SK-N-SH (cell line): ENCODE results near the gene CATSPERZ. TPM values are rescaled to one million over a fixed set of nuclear protein-coding genes. Genes with fewer than 3 reads are reported as not detected.

Source experiments
- CTCF ChIA-PET: fragments of 300-600, 350-600 bp; formaldehyde crosslinking; extraction: SDS; loops from one replicate; lab custom pipeline; 2021; lab: Yijun Ruan, JAX
- POLR2A ChIA-PET: fragments of 350-600 bp; sonication (Branson Sonifier 250); formaldehyde crosslinking; extraction: SDS; loops from one replicate; lab custom pipeline; 2020; ENCODE audit warnings: antibody characterized with exemption, inconsistent platforms; lab: Yijun Ruan, JAX
- DNase-seq: peaks from one replicate; pipeline ENCODE4 v3.0.0; 2012
- H2AFZ ChIP-seq: fragments of 200-600 bp; sonication (generic); 2 replicates; pipeline ENCODE4 v1.8.1; 2016; ENCODE audit warnings: antibody characterized with exemption, mild to moderate bottlenecking, low read depth
- H3F3A ChIP-seq: fragments of 200-600 bp; sonication (generic); replicated peaks from 2 replicates; pipeline ENCODE3; 2016; ENCODE audit warnings: antibody characterized with exemption, mild to moderate bottlenecking; ENCODE audit not compliant: insufficient read depth
- H3K27ac ChIP-seq, 2 experiments: fragments of 200-500 bp in 1 of 2; fragments of 200-600 bp in 1 of 2; sonication (Bioruptor generic) in 1 of 2; sonication (generic), shearing (Covaris generic) in 1 of 2; 2 replicates each; pipeline versions ENCODE4 v1.5.1 to v1.6.1; 2014 to 2016; ENCODE audit warnings: low read depth in 2 of 2, inconsistent platforms in 1 of 2, low read length in 1 of 2, mild to moderate bottlenecking in 1 of 2, mixed read lengths in 1 of 2
- H3K27me3 ChIP-seq: fragments of 200-600 bp; sonication (generic), shearing (Covaris generic); 2 replicates; pipeline ENCODE4 v1.6.1; 2016; ENCODE audit warnings: mixed run types; ENCODE audit not compliant: insufficient read depth
- H3K36me3 ChIP-seq, 2 experiments: fragments of 200-500 bp in 1 of 2; fragments of 200-600 bp in 1 of 2; sonication (Bioruptor generic) in 1 of 2; sonication (generic) in 1 of 2; replicated peaks in 1 of 2; 2 replicates each; pipeline versions ENCODE3 to v1.5.1; 2014 to 2016; ENCODE audit warnings: low read length in 1 of 2, mild to moderate bottlenecking in 1 of 2; ENCODE audit not compliant: insufficient read depth in 2 of 2, control insufficient read depth in 1 of 2
- H3K4me1 ChIP-seq, 2 experiments: fragments of 200-500 bp in 1 of 2; fragments of 200-600 bp in 1 of 2; sonication (Bioruptor generic) in 1 of 2; sonication (generic), shearing (Covaris generic) in 1 of 2; 2 replicates each; pipeline versions ENCODE4 v1.5.1 to v1.6.1; 2014 to 2016; ENCODE audit warnings: low read depth in 1 of 2, low read length in 1 of 2, mixed run types in 1 of 2; ENCODE audit not compliant: insufficient read depth in 2 of 2, control insufficient read depth in 1 of 2
- H3K4me2 ChIP-seq: fragments of 200-600 bp; sonication (generic), shearing (Covaris generic); 2 replicates; pipeline ENCODE4 v1.6.1; 2017; ENCODE audit warnings: mixed run types
- H3K4me3 ChIP-seq, 2 experiments: fragments of 200-500 bp in 1 of 2; fragments of 200-600 bp in 1 of 2; sonication (Bioruptor generic) in 1 of 2; sonication (generic), shearing (Covaris generic) in 1 of 2; 2 replicates each; pipeline versions ENCODE4 v1.5.1 to v1.8.1; 2014 to 2016; ENCODE audit warnings: low read depth in 2 of 2, inconsistent platforms in 1 of 2, low read length in 1 of 2, mild to moderate bottlenecking in 1 of 2, mixed read lengths in 1 of 2, moderate library complexity in 1 of 2
- H3K79me2 ChIP-seq: fragments of 200-600 bp; sonication (generic); 2 replicates; pipeline ENCODE4 v1.8.1; 2017; ENCODE audit warnings: mild to moderate bottlenecking; ENCODE audit not compliant: insufficient read depth
- H3K9ac ChIP-seq: fragments of 200-600 bp; sonication (generic); 2 replicates; pipeline ENCODE4 v1.6.1; 2017; ENCODE audit warnings: mixed run types
- H3K9me2 ChIP-seq: fragments of 200-600 bp; sonication (generic); 2 replicates; pipeline ENCODE4 v1.6.1; 2017; ENCODE audit warnings: mixed run types
- H3K9me3 ChIP-seq: fragments of 200-600 bp; sonication (generic); 2 replicates; pipeline ENCODE4 v1.6.1; 2017; ENCODE audit warnings: mixed run types, mild to moderate bottlenecking, moderate library complexity
- H4K20me1 ChIP-seq: fragments of 200-600 bp; sonication (generic); 2 replicates; pipeline ENCODE4 v1.6.1; 2017; ENCODE audit warnings: mild to moderate bottlenecking, mixed run types; ENCODE audit not compliant: insufficient read depth
- CHD2 ChIP-seq: fragments of 150-350 bp; IDR thresholded peaks from 2 replicates; pipeline ENCODE4 v1.6.1; 2018; ENCODE audit warnings: low read length; ENCODE audit not compliant: partially characterized antibody
- ELF1 ChIP-seq: IDR thresholded peaks from 2 replicates; pipeline ENCODE4 v1.4.0; 2012
- EP300 ChIP-seq, 2 experiments: IDR thresholded peaks; 2 replicates each; pipeline versions ENCODE4 v1.4.0 to v1.6.1; 2012; ENCODE audit warnings: borderline replicate concordance in 1 of 2, low read depth in 1 of 2, low read length in 1 of 2
- EZH2phosphoT487 ChIP-seq: fragments of 200-600 bp; sonication (generic); IDR thresholded peaks from 2 replicates; pipeline ENCODE4 v1.6.1; 2017; ENCODE audit warnings: low read depth, mixed run types, mild to moderate bottlenecking, antibody characterized with exemption, moderate library complexity, borderline replicate concordance
- FOXJ3 ChIP-seq: sonication (generic); formaldehyde crosslinking; IDR thresholded peaks from 2 replicates; pipeline ENCODE4 v1.5.1; 2020; ENCODE audit warnings: mild to moderate bottlenecking, missing genetic modification reagents
- GABPA ChIP-seq: IDR thresholded peaks from 2 replicates; pipeline ENCODE4 v1.4.0; 2012; ENCODE audit warnings: low read depth, mild to moderate bottlenecking
- GATA2 ChIP-seq: sonication (generic); formaldehyde crosslinking; IDR thresholded peaks from 2 replicates; pipeline ENCODE4 v1.5.0; 2020; ENCODE audit warnings: mild to moderate bottlenecking, missing genetic modification reagents
- IRF3 ChIP-seq: fragments of 150-350 bp; IDR thresholded peaks from 2 replicates; pipeline ENCODE4 v1.6.1; 2016; ENCODE audit warnings: mild to moderate bottlenecking, low read depth, low read length
- NRF1 ChIP-seq: IDR thresholded peaks from 2 replicates; pipeline ENCODE4 v1.6.1; 2012; ENCODE audit warnings: low read depth, mild to moderate bottlenecking, low read length
- RCOR1 ChIP-seq: fragments of 150-350 bp; IDR thresholded peaks from 2 replicates; pipeline ENCODE4 v1.6.1; 2017; ENCODE audit warnings: antibody characterized with exemption, low read length
- REST ChIP-seq: IDR thresholded peaks from 2 replicates; pipeline ENCODE4 v1.6.1; 2012; ENCODE audit warnings: mild to moderate bottlenecking, low read depth, low read length, moderate library complexity
- RFX5 ChIP-seq: IDR thresholded peaks from 2 replicates; pipeline ENCODE4 v1.6.1; 2012; ENCODE audit warnings: mild to moderate bottlenecking, improper control_type of control experiment, low read length
- RXRA ChIP-seq: IDR thresholded peaks from 2 replicates; pipeline ENCODE4 v1.4.0; 2012; ENCODE audit warnings: low read depth, mild to moderate bottlenecking, borderline replicate concordance
- SIN3A ChIP-seq: IDR thresholded peaks from 2 replicates; pipeline ENCODE4 v1.6.1; 2012; ENCODE audit warnings: low read depth, mild to moderate bottlenecking, low read length, moderate library complexity, borderline replicate concordance
- TAF1 ChIP-seq: IDR thresholded peaks from 2 replicates; pipeline ENCODE4 v1.6.1; 2012; ENCODE audit warnings: low read depth, mild to moderate bottlenecking, low read length, moderate library complexity, borderline replicate concordance
- TEAD4 ChIP-seq: IDR thresholded peaks from 2 replicates; pipeline ENCODE4 v1.4.0; 2012; ENCODE audit warnings: mild to moderate bottlenecking, borderline replicate concordance; ENCODE audit not compliant: insufficient read depth
- USF1 ChIP-seq: IDR thresholded peaks from 2 replicates; pipeline ENCODE4 v1.4.0; 2012; ENCODE audit warnings: low read depth, borderline replicate concordance
- USF2 ChIP-seq: fragments of 150-350 bp; IDR thresholded peaks from 2 replicates; pipeline ENCODE4 v1.6.1; 2017; ENCODE audit warnings: antibody characterized with exemption, low read length, low read depth, borderline replicate concordance
- ZBTB33 ChIP-seq: IDR thresholded peaks from 2 replicates; pipeline ENCODE4 v1.4.0; 2012; ENCODE audit warnings: low read depth, borderline replicate concordance
- WGBS: methylation state at CpG from one replicate; pipeline ENCODE4 v1.1.6; 2017; ENCODE audit warnings: low lambda C conversion rate; 5-methylcytosine and 5-hydroxymethylcytosine counted together
- polyA plus RNA-seq, 3 experiments: library from polyadenylated mRNA; depleted of rRNA; stranded (reverse); fragments of >200 nt; gene quantifications; 2 replicates each; pipeline ENCODE4 v1.2.3, GENCODE V29; 2012

Gene CATSPERZ
- polyA plus RNA-seq, 1 of the 3 experiments (the other 2 are of a cell fraction): 0.54 TPM

GRCh38 chr11:64294774-64295173 lies 5.4 kb upstream of the CATSPERZ start:
- H3K9ac ChIP-seq: no peak overlapping the region
- no peak overlapping the region for H3K4me2 ChIP-seq
- no peaks in the 10 kb centered on the region for H3K79me2 ChIP-seq
- H3K9me3 ChIP-seq: no peaks in the 10 kb centered on the region
- no peak overlapping the region for H3K4me3 ChIP-seq
- TF ChIP-seq FOXJ3 (CRISPR knock-in tag) (no peak), RCOR1 (no peak), ELF1 (no peak), EZH2phosphoT487 (no peak), TAF1 (no peak), USF2 (no peak)
- TF ChIP-seq, all 33 proteins: peak for 0
- Histone ChIP-seq H3K4me1 (peaks cover 0 to 10% of the 10 kb centered on the region in 2 experiments; a peak in 1 of 4 replicates), H3K9me2 (no peaks in the 10 kb centered on the region), H3K27me3 (peaks cover 20% of the 10 kb centered on the region), H3K36me3 (no peaks in the 10 kb centered on the region), H2AFZ (no peak overlapping the region), H4K20me1 (no peaks in the 10 kb centered on the region), H3K27ac (no peak overlapping the region), H3F3A (peaks cover 6% of the 10 kb centered on the region)
- ChIA-PET CTCF (interaction anchor here (1.6 to 1.9 kb wide), 2 partner anchors 9 to 23 kb away, joined by 8 to 12 read pairs; no protein-coding TSS in a partner anchor), POLR2A (no interaction called here)
- WGBS: 56% methylated on average over 3 of the region's 3 CpGs
- no peak for DNase-seq

- Histone ChIP-seq H3K4me2 (no peak overlapping the region), H3K36me3 (no peaks in the 10 kb centered on the region), H3K4me3 (no peak overlapping the region), H3K9me2 (no peaks in the 10 kb centered on the region), H3K79me2 (no peaks in the 10 kb centered on the region), H3K27me3 (peaks cover 18% of the 10 kb centered on the region), H3K9me3 (no peaks in the 10 kb centered on the region), H3K27ac (no peak overlapping the region), H3F3A (peaks cover under 1% of the 10 kb centered on the region), H2AFZ (no peak overlapping the region), H4K20me1 (no peaks in the 10 kb centered on the region), H3K9ac (no peak overlapping the region), H3K4me1 (peaks cover 0 to 9% of the 10 kb centered on the region in 2 experiments; a peak in 1 of 4 replicates)
- no peak for DNase-seq
- POLR2A ChIA-PET: interaction anchor here (0.7 kb wide), 1 partner anchor 18 kb away, joined by 3 read pairs; no protein-coding TSS in a partner anchor
- WGBS: 88% methylated on average over 3 of the region's 4 CpGs
- CTCF ChIA-PET: interaction anchor here (1.6 to 1.9 kb wide), 2 partner anchors 8 to 24 kb away, joined by 8 to 12 read pairs; no protein-coding TSS in a partner anchor
- TF ChIP-seq REST (no peak), GATA2 (CRISPR knock-in tag) (no peak), NRF1 (no peak), IRF3 (no peak), TEAD4 (no peak), CHD2 (no peak), RCOR1 (no peak), ZBTB33 (no peak), GABPA (no peak), SIN3A (no peak), USF1 (no peak), RXRA (no peak), RFX5 (no peak), EP300 (IDR thresholded peaks at IDR 0.05; ENCODE audit: borderline replicate concordance in 1 of 2, low read depth in 1 of 2, low read length in 1 of 2) (no peak)
These were observed 4.4 kb upstream of the CATSPERZ start for GRCh38 chr11:64295760-64296159.
